Measurements from ENCODE around the gene SLC25A21.

Gene SLC25A21

GRCh38 chr14:36659010-36659821, 513.2 kb downstream of the SLC25A21 start:
- Histone ChIP-seq H3K27ac (replicated peaks; ENCODE audit: low read length) (no peak overlapping the region), H3K36me3 (replicated peaks in 1 of 2; ENCODE audit: control insufficient read depth in 2 of 2, insufficient read depth in 2 of 2, low read length in 2 of 2) (no peaks in the 10 kb centered on the region), H3K4me1 (ENCODE audit: control insufficient read depth in 2 of 2, insufficient read depth in 1 of 2, low read depth in 1 of 2, low read length in 2 of 2) (peaks cover 10 to 29% of the 10 kb centered on the region in 2 donors), H3K9me3 (replicated peaks in 1 of 2; ENCODE audit: control insufficient read depth in 2 of 2, insufficient read depth in 1 of 2, low read depth in 1 of 2, low read length in 2 of 2) (peaks cover 2 to 5% of the 10 kb centered on the region in 2 donors), H2AFZ (ENCODE audit: low read length) (peak overlapping the region; percentile 92), H3K4ac (ENCODE audit: low read length) (no peak overlapping the region), H3K9ac (ENCODE audit: low read depth, low read length, poor library complexity) (no peak overlapping the region), H3K27me3 (ENCODE audit: control insufficient read depth in 3 of 3, insufficient read depth in 3 of 3, low read depth in 1 of 3, low read length in 3 of 3) (peaks cover 79 to 100% (median 99%) of the 10 kb centered on the region in 3 experiments), H2BK120ac (ENCODE audit: low read depth, low read length) (no peak overlapping the region), H3K4me3 (ENCODE audit: low read length in 2 of 2) (no peak overlapping the region), H2BK12ac (ENCODE audit: low read length) (no peak overlapping the region), H3K23ac (ENCODE audit: low read depth, low read length, poor library complexity) (peak overlapping the region; percentile 5), H4K8ac (ENCODE audit: low read depth, low read length) (no peak overlapping the region), H3K18ac (ENCODE audit: low read length) (no peak overlapping the region), H3K79me1 (ENCODE audit: low read depth, low read length) (no peaks in the 10 kb centered on the region), H2AK5ac (ENCODE audit: low read depth, low read length) (no peak overlapping the region), H2BK5ac (ENCODE audit: low read length) (no peak overlapping the region), H4K91ac (ENCODE audit: low read depth, low read length, poor library complexity) (no peak overlapping the region), H3K14ac (ENCODE audit: low read length) (peak overlapping the region; percentile 11), H3K4me2 (ENCODE audit: insufficient read depth, low read length, poor library complexity, severe bottlenecking) (no peak overlapping the region), H2BK15ac (ENCODE audit: low read length) (no peak overlapping the region)
- no CpG with 5 or more reads among the region's 35 CpGs for WGBS, 2 donors (ENCODE audit: extremely low coverage in 2 of 2, insufficient read length in 2 of 2, insufficient replicate concordance in 1 of 2)
- no peak for DNase-seq (ENCODE audit: low spot score)

- Histone ChIP-seq H3K9me3 (replicated peaks in 1 of 2; ENCODE audit: control insufficient read depth in 2 of 2, insufficient read depth in 1 of 2, low read depth in 1 of 2, low read length in 2 of 2) (peaks cover 2 to 5% of the 10 kb centered on the region in 2 donors), H2AK5ac (ENCODE audit: low read depth, low read length) (no peak overlapping the region), H2BK12ac (ENCODE audit: low read length) (no peak overlapping the region), H3K18ac (ENCODE audit: low read length) (no peak overlapping the region), H3K23ac (ENCODE audit: low read depth, low read length, poor library complexity) (peak overlapping the region; percentile 7), H3K4me1 (ENCODE audit: control insufficient read depth in 2 of 2, insufficient read depth in 1 of 2, low read depth in 1 of 2, low read length in 2 of 2) (peaks cover 10 to 26% of the 10 kb centered on the region in 2 donors), H3K9ac (ENCODE audit: low read depth, low read length, poor library complexity) (no peak overlapping the region), H4K8ac (ENCODE audit: low read depth, low read length) (no peak overlapping the region), H3K14ac (ENCODE audit: low read length) (no peak overlapping the region), H3K27ac (replicated peaks; ENCODE audit: low read length) (no peak overlapping the region), H2AFZ (ENCODE audit: low read length) (peak overlapping the region; percentile 92), H2BK15ac (ENCODE audit: low read length) (peak overlapping the region; percentile 50), H4K91ac (ENCODE audit: low read depth, low read length, poor library complexity) (no peak overlapping the region), H3K4ac (ENCODE audit: low read length) (no peak overlapping the region), H3K4me2 (ENCODE audit: insufficient read depth, low read length, poor library complexity, severe bottlenecking) (peak overlapping the region; percentile 29), H3K4me3 (ENCODE audit: low read length in 2 of 2) (no peak overlapping the region), H3K79me1 (ENCODE audit: low read depth, low read length) (no peaks in the 10 kb centered on the region), H2BK120ac (ENCODE audit: low read depth, low read length) (no peak overlapping the region), H3K27me3 (ENCODE audit: control insufficient read depth in 3 of 3, insufficient read depth in 3 of 3, low read depth in 1 of 3, low read length in 3 of 3) (peaks cover 74 to 100% (median 98%) of the 10 kb centered on the region in 3 experiments), H3K36me3 (replicated peaks in 1 of 2; ENCODE audit: control insufficient read depth in 2 of 2, insufficient read depth in 2 of 2, low read length in 2 of 2) (no peaks in the 10 kb centered on the region), H2BK5ac (ENCODE audit: low read length) (no peak overlapping the region)
- WGBS, 2 donors (ENCODE audit: extremely low coverage in 2 of 2, insufficient read length in 2 of 2, insufficient replicate concordance in 1 of 2): no CpG with 5 or more reads among the region's 55 CpGs
- no peak for DNase-seq (ENCODE audit: low spot score)
Measured at GRCh38 chr14:36658123-36659009, 514.0 kb downstream of the SLC25A21 start.

- H2BK120ac ChIP-seq (ENCODE audit: low read depth, low read length): no peak overlapping the region
- peak overlapping the region; percentile 29 for H3K4me2 ChIP-seq (ENCODE audit: insufficient read depth, low read length, poor library complexity, severe bottlenecking)
- peaks cover 68 to 100% (median 97%) of the 10 kb centered on the region in 3 experiments for H3K27me3 ChIP-seq (ENCODE audit: control insufficient read depth in 3 of 3, insufficient read depth in 3 of 3, low read depth in 1 of 3, low read length in 3 of 3)
- peak overlapping the region in 1 of 2 donors; percentile 24 for H3K4me3 ChIP-seq (ENCODE audit: low read length in 2 of 2)
- H3K9me3 ChIP-seq (replicated peaks in 1 of 2; ENCODE audit: control insufficient read depth in 2 of 2, insufficient read depth in 1 of 2, low read depth in 1 of 2, low read length in 2 of 2): peaks cover 2 to 5% of the 10 kb centered on the region in 2 donors
- no peak overlapping the region for H2AK5ac ChIP-seq (ENCODE audit: low read depth, low read length)
- H3K18ac ChIP-seq (ENCODE audit: low read length): peak overlapping the region; percentile 2
- H4K91ac ChIP-seq (ENCODE audit: low read depth, low read length, poor library complexity): no peak overlapping the region
- no peak for DNase-seq (ENCODE audit: low spot score)
- H4K8ac ChIP-seq (ENCODE audit: low read depth, low read length): no peak overlapping the region
- no peak overlapping the region for H3K14ac ChIP-seq (ENCODE audit: low read length)
- no peak overlapping the region for H2BK12ac ChIP-seq (ENCODE audit: low read length)
- WGBS, 2 donors (ENCODE audit: extremely low coverage in 2 of 2, insufficient read length in 2 of 2, insufficient replicate concordance in 1 of 2): no CpG with 5 or more reads among the region's 55 CpGs
- H3K36me3 ChIP-seq (replicated peaks in 1 of 2; ENCODE audit: control insufficient read depth in 2 of 2, insufficient read depth in 2 of 2, low read length in 2 of 2): no peaks in the 10 kb centered on the region
- peak overlapping the region; percentile 92 for H2AFZ ChIP-seq (ENCODE audit: low read length)
- H3K4ac ChIP-seq (ENCODE audit: low read length): no peak overlapping the region
- no peaks in the 10 kb centered on the region for H3K79me1 ChIP-seq (ENCODE audit: low read depth, low read length)
- H3K9ac ChIP-seq (ENCODE audit: low read depth, low read length, poor library complexity): peak overlapping the region; percentile 22
- H3K23ac ChIP-seq (ENCODE audit: low read depth, low read length, poor library complexity): no peak overlapping the region
- no peak overlapping the region for H3K27ac ChIP-seq (replicated peaks; ENCODE audit: low read length)
- peaks cover 4 to 18% of the 10 kb centered on the region in 2 donors for H3K4me1 ChIP-seq (ENCODE audit: control insufficient read depth in 2 of 2, insufficient read depth in 1 of 2, low read depth in 1 of 2, low read length in 2 of 2)
- no peak overlapping the region for H2BK5ac ChIP-seq (ENCODE audit: low read length)
- H2BK15ac ChIP-seq (ENCODE audit: low read length): no peak overlapping the region
Measured at GRCh38 chr14:36657399-36658122, 514.8 kb downstream of the SLC25A21 start.

Measured in neuronal stem cell (in vitro differentiated cells).